GOT3 (cell line): Measurements from ENCODE around the gene RCBTB2.
"Not testable (repeated sequence)": the region's sequence is repeated elsewhere in the genome, so short reads cannot be mapped to it uniquely, and the experiment has no call there.

Experiments
- DNase-seq: peaks from one replicate; lab custom pipeline; 2025; ENCODE audit warnings: mixed read lengths; lab: John Stamatoyannopoulos, UW

RCBTB2 gene

DNA sequence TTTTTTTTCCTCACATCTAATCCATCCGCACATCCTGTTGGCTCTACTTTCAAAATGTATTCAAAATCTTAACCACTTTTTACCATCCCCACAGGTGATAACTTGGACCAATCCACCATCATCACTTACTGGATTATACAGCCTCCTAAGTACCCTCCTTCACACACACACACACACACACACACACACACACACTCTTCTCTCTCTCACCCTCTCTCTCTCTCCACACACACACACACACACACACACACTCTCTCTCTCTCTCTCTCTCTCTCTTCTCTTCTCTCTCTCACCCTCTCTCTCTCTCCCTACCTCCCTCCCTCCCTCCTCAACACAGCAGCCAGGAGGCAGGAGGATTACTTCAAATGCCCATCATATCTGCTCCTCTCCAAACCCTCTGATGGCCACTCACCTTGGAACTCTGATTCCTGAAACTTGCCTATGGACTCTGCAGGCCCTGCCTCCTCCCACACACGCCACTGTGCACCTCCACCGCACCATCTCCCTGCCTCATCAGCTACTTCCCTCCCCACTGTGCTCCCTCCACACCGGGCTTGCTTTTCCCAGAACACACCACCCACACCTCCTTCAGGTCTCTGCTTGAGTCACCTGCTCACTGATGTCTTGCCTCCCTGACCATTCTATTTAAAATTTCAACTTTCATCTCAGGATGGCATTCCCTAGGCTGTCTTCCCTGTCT lies 39.7 kb downstream of the RCBTB2 start:
- DNase-seq: no peak

- DNase-seq: no peak
These were observed 40.3 kb downstream of the RCBTB2 start for GRCh38 chr13:48492470-48493065.

DNA sequence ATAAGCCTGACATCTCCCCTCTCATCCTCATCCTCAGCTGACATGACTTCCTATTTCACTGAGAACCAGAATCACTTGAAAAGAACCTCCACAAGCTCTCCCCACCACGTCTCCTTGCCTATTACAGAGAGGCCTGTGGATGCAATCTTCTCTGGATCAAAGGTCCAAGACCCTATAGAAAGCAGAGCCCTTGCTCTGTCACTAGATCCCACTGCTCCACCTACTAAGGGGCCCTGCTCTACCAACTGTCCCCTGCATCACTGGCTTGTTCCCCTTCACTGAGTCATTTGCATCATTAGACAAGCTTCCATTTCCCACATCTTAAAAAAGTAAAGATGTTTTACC lies 40.8 kb downstream of the RCBTB2 start:
- no peak for DNase-seq

DNA sequence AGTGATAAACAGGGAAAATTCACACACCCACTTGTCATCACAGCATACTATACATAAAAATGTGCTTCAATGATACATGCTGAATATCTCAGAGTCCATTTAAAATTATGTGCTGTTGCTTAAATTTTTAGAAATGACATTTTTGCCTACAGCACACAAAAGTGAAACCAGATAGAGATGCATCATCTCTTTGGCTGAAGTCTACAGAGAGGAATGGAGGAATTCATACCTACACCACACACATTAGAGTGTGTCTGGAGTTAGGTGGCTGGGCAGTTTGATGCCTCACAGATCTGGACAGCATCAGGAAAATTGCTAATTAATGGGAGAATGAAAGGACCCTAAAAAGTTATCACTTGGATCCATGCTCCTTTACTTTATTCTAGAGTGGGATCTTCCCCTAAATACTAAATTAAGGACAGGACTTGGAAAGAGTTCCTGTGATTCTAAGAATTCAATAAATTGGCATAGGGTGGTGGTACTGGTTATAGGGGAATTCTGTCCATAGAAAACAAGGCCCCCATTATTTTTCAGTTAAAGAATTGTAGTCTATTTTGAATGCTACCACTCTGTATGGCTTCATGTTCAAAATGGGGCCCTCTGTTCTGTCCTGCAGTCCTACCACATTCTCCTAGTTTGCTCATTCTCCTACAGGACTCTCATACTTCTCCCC lies 41.3 kb downstream of the RCBTB2 start:
- DNase-seq: no peak

GRCh38 chr13:48490241-48490640 lies 42.6 kb downstream of the RCBTB2 start:
- no peak for DNase-seq

- no peak for DNase-seq
These were observed 43.2 kb downstream of the RCBTB2 start for GRCh38 chr13:48489666-48490065.

- DNase-seq: no peak
These were observed 43.9 kb downstream of the RCBTB2 start for GRCh38 chr13:48488995-48489394.

DNA sequence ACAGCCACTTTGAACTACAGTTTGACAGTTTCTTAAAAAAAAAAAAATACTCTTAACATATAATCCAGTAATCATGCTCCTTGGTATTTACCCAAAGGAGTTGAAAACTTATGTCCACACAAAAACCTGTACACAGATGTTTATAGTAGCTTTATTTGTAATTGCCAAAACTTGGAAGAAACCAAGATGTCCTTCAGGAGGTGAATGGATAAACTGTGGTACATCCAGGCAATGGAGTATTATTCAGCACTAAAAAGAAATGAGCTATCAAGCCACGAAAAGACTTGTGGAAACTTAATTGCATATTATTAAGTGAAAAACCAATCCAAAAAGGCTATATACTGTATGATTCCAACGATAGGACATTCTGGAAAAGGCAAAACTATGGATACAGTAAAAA lies 44.9 kb downstream of the RCBTB2 start:
- DNase-seq: no peak

- DNase-seq: no peak
These were observed 46.0 kb downstream of the RCBTB2 start for GRCh38 chr13:48486836-48487235.

DNA sequence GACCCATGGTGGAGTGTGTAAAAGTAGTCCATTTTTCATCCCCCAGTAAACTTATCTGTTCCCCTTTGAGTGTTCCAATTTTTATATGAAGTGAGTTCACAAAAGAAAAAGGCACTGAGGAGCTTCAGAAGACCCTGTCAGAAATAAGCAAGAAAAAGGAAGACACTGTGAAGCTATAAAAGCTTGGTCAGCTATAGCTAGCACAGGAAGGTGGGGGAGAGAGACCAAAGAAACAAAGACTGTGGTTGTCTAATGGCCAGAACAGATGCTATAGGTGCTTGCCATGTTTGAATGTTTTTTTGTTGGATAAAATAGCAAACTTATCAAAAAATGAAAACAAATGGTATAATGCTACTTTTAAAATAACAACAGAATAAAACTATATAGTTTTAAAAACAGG lies 46.5 kb downstream of the RCBTB2 start:
- DNase-seq: no peak

DNA sequence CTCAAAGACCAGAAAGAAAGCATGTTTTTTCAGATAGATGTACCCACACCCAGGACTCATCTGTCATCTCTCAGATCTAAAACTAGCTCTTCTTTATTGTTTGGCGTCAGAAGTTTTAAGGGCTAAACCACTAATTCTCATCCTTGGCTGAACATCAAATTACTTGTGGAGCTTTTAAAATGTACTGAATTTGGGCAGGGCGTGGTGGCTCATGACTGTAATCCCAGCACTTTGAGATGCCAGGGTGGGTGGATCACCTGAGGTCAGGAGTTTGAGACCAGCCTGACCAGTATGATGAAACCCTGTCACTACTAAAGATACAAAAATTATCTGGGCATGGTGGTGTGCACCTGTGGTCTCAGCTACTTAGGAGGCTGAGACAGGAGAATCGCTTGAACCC lies 47.4 kb downstream of the RCBTB2 start:
- DNase-seq: no peak

DNA sequence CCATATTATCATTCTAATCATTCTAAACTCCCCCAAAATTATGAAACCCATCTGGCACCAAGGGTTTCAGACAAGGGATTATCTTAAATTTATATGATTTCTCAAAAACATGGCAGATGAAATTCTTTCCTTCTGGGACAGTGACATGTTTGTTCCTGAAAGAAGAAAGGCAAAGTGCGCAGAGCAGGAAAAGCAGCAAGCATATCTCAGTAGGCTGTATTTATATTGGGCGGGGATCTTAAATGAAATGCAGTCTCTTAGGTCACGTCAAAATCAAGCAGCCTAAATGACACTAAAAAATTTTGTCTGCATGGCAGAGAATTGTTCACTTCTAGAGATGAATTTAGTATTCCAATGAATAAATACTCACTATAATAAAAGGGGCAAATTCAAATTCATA lies 49.3 kb downstream of the RCBTB2 start:
- no peak for DNase-seq

DNA sequence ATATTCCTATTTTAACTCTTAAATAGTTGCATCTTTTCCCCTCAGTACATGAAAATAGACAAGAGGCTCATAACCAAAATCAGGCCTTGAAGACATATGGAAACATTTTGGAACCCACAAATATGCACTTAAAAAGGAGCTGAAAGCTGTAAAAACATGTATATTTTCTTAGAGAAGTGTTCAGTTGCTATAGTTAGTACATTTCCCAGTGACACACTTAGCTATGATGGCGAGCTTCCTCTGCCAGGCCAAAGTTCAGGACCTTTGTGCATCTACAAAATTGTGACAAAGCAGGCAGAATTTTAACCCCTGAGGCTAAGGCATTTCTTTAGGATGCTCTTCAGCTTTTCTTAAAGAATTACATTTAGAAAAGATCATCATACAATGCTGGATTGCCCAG lies 54.5 kb downstream of the RCBTB2 start:
- no peak for DNase-seq

GRCh38 chr13:48477191-48477855 lies 55.6 kb downstream of the RCBTB2 start:
- no peak for DNase-seq

GRCh38 chr13:48476686-48477085 lies 56.2 kb downstream of the RCBTB2 start:
- DNase-seq: no peak

DNA sequence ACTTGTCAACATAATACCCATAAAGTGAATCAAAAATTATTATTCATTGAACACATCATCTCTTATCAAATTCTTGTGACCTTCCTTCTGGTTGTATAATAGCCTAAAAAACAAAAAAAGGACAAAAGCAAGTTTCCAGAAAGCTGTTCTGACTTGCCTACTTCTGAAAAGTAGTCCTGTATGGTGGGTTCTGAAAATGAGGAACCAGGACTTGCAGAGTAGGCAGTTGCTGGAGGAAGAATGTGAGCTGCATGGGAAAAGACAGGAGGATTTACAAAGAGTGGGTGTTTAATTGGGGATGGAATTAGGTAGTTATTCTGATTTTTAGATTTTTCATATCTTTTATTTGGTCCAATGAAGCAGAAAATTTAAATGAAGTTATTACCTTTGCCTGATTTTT lies 56.7 kb downstream of the RCBTB2 start:
- no peak for DNase-seq

DNA sequence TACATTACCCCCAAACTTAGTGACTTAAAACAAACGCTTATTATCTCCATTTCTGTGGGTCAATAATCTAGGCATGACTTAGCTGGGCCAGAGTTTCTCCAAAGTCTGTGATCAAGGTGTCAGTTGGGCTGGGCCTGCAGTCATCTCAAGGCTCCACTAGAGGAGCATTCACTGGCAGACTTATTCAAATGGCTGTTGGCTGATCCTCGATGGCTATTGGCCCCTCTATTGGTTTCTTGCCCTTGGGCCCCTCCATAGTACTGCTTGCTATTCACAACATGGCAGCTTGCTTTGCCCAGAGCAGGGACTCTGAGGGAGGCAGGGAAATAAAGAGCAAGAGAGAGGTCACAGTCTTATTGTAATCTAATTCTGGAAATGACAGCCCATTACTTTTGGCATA lies 57.6 kb downstream of the RCBTB2 start:
- DNase-seq: no peak

DNA sequence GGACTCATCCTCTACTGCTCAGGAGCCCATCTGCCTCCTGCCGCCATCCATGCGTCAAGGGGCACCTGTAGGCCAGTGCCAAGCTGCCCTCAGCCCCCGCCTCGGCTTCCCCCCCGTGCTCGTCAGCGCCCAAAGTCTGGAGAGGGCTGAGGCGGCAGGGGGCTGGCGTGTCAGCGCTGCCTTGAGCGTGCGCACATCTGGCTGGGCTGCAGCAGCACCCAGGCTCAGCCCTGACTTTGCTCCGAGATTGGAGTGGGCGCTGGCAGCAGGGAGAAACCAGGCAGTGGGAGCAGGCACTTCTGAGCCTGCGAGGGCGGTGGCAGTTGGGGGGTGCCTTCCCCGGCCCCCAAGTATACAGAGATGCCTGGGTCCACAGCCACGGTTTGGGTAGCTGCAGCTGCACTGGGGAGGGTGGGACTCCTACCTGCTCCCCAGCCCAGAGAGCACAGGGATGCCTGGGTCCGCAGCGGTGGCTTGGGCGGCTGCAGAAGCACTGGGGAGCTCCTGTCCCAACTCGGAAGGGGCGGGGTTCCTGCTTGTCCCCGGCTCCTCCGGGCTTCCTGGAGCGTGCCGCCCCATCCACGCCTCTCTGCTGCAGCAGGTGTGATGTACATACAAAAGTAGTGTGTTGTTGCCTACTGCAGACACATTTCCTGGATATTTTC lies 75.2 kb downstream of the RCBTB2 start:
- DNase-seq: no peak

DNA sequence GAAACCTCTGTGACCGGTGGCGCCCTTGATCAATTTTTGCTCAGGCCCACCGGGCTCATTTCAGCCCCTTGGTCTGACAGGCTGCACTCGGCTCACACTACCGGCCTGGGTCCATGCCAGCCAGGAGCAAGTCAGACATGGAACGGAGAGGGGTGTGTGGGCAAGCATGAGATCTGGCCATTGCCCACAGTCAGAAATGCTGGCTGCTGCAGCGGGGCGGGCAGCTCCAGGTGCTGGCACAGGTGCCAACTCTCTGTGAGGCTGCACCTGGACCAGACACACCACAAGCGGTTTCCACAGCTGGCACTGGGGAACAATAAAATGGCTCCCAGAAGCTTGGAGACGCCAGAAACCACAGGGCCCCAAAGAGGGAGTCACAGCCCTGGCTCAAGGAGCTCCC lies 76.3 kb downstream of the RCBTB2 start:
- no peak for DNase-seq

GRCh38 chr13:48451196-48451595 lies 81.7 kb downstream of the RCBTB2 start:
- not testable (repeated sequence) for DNase-seq

DNA sequence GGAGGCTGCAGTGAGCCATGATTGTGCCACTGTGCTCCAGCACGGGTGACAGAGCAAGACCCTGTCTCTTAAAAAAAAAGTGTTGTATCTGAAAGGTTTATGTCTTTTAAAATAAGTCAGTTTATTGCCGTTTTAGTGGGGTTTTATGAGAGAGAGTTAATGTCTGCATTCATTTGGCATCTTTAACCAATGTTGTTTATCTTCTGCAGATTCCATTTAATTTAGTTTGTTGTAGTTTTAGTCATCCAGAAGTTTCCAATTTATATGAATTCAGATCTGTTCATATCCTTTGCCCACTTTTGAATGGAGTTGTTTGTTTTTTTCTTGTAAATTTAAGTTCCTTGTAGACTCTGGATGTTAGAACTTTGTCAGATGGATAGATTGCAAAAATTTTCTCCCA lies 83.2 kb downstream of the RCBTB2 start:
- no peak for DNase-seq

DNA sequence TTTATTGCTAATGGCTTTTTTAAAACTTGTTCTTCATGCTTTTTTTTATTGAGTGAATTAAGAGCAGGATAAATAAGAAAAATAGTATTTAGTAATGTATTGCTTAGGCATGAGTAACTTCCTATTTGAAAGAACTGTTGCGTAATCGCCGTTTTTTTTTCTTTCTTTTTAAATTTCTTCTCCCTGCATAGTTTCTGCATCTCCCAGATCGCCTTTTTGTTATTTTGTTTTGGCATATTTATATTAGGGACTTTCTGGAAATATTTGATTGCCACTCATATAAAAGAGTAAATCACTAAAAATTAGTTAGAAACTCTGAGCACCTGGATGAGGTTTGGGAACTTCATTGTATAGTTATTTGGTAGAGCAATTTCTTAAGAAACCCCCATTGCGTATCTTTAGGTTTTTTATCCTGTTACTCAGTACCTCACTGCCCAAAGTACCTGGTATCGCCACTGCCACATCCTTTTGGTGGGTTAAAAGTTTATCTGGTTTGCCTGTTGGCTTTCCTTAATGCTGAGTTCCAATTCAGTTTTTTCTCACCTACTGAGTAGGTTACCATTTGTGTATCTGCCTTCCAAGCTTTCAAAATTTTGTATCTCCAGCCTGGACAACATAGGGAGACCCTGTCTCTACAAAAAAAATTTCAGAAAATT lies 83.8 kb downstream of the RCBTB2 start:
- no peak for DNase-seq
